Measurements from ENCODE around the gene PAK5.

GRCh38 chr20:9577397-9577796 lies 261.5 kb downstream of the PAK5 start:
- no peak for TF ChIP-seq POLR2AphosphoS5 (IDR thresholded peaks at IDR 0.05; ENCODE audit: low read depth, low read length)
- TF ChIP-seq CTCF (IDR thresholded peaks at IDR 0.05) = no peak

Data from Panc1 (cell line).